ENCODE data around the gene NFYB.

NFYB gene

GRCh38 chr12:104133866-104134265 is 4.1 kb downstream of the NFYB start:
- no peak overlapping the region for H3K4me3 ChIP-seq (ENCODE audit: low read depth, low read length)
- DNase-seq (ENCODE audit: low read depth), result no peak
- TF ChIP-seq CTCF (IDR thresholded peaks at IDR 0.05; ENCODE audit: insufficient read depth, low read depth, low read length, missing control alignments), result no peak

DNA sequence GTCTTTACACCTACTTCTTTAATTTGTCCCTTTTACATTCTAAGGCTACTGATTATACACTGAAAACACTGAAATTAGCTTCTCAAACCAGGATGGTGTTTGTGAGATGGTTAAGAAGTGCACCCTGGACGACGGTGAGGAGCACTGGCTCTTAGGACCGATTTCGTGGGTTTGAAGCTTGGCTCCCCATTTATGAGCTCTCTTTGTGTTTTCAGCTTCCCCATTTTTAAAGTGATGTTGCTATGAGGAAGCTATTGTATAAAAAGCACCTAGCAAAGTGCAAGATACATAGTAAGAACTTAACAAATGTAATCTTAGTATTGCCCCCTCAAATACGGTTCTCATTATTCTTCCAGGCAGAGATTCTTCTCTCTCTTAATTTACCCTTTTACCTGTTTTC is 4.7 kb downstream of the NFYB start:
- TF ChIP-seq CTCF (IDR thresholded peaks at IDR 0.05; ENCODE audit: insufficient read depth, low read depth, low read length, missing control alignments), result no peak
- DNase-seq (ENCODE audit: low read depth), result no peak
- no peak overlapping the region for H3K4me3 ChIP-seq (ENCODE audit: low read depth, low read length)

DNA sequence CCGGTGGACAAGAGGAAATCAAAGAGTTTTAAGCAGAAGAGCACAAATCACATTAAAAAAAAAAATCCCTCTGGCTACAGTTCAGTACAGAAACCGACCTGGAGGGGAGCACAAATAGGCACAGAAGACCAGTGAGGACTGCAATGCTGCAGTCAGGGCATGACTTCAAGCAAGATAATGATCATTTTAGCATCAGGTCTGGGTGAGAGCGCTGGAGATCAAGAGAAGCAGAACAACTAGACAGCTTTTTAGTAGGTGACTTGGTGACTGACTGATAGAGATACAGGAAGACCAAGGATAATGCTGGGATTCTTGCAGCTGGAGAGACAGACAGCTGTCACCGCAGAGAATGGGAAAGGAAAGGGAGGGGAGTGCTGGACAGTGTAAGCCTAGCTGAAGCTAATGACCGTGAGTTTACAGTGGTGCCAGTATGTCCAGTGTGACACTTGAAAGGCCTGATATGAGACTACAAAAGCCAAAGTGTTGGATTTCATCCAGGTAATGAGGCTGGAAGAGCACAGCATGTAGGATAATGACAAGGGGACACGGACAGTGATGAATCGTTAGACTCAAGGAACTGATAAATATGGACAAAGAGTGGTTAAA is 5.6 kb downstream of the NFYB start:
- TF ChIP-seq CTCF (IDR thresholded peaks at IDR 0.05; ENCODE audit: insufficient read depth, low read depth, low read length, missing control alignments), result no peak
- no peak overlapping the region for H3K4me3 ChIP-seq (ENCODE audit: low read depth, low read length)
- DNase-seq (ENCODE audit: low read depth), result no peak

- TF ChIP-seq CTCF (IDR thresholded peaks at IDR 0.05; ENCODE audit: insufficient read depth, low read depth, low read length, missing control alignments), result no peak
- no peak overlapping the region for H3K4me3 ChIP-seq (ENCODE audit: low read depth, low read length)
- no peak for DNase-seq (ENCODE audit: low read depth)
Measured at GRCh38 chr12:104131609-104132008, 6.4 kb downstream of the NFYB start.

GRCh38 chr12:104130760-104131159 is 7.2 kb downstream of the NFYB start:
- TF ChIP-seq CTCF (IDR thresholded peaks at IDR 0.05; ENCODE audit: insufficient read depth, low read depth, low read length, missing control alignments), result no peak
- H3K4me3 ChIP-seq (ENCODE audit: low read depth, low read length), result no peak overlapping the region
- DNase-seq (ENCODE audit: low read depth), result no peak

GRCh38 chr12:104126548-104126947 is 11.5 kb downstream of the NFYB start:
- DNase-seq (ENCODE audit: low read depth), result no peak
- no peak for TF ChIP-seq CTCF (IDR thresholded peaks at IDR 0.05; ENCODE audit: insufficient read depth, low read depth, low read length, missing control alignments)

DNA sequence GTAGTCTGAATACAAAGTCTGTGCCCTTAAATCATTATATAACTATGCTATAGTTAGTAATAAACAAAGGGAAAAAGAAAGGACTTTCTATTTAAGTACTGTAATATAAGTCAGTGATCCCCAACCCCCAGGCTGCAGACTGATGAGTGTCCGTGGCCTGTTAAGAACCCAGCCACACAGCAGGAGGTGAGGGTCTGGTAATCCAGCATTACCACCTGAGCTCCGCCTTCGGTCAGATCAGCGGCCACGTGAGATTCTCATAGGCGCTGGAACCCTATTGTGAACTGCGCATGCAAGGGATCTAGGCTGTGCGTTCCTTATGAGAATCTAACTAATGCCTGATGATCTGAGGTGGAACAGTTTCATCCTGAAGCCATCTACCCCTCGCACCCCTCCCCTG is 15.7 kb downstream of the NFYB start:
- no peak for TF ChIP-seq CTCF (IDR thresholded peaks at IDR 0.05; ENCODE audit: insufficient read depth, low read depth, low read length, missing control alignments)
- DNase-seq (ENCODE audit: low read depth), result no peak
- no peak overlapping the region for H3K4me3 ChIP-seq (ENCODE audit: low read depth, low read length)

More at GRCh38 chr12:104126548-104126947, 11.5 kb downstream of the NFYB start:
- H3K4me3 ChIP-seq (ENCODE audit: low read depth, low read length), result no peak overlapping the region

Measured in GM12865 (cell line).